Non-pigmented ciliary epithelial cell (primary cell): ENCODE results near the gene RTN4RL1.
"Not testable (repeated sequence)": the region's sequence is repeated elsewhere in the genome, so short reads cannot be mapped to it uniquely, and the experiment has no call there.

Experiments used
- DNase-seq: peaks from one replicate; pipeline ENCODE4 v3.0.0-alpha.2; 2010; ENCODE audit warnings: low read depth

Gene RTN4RL1

DNA sequence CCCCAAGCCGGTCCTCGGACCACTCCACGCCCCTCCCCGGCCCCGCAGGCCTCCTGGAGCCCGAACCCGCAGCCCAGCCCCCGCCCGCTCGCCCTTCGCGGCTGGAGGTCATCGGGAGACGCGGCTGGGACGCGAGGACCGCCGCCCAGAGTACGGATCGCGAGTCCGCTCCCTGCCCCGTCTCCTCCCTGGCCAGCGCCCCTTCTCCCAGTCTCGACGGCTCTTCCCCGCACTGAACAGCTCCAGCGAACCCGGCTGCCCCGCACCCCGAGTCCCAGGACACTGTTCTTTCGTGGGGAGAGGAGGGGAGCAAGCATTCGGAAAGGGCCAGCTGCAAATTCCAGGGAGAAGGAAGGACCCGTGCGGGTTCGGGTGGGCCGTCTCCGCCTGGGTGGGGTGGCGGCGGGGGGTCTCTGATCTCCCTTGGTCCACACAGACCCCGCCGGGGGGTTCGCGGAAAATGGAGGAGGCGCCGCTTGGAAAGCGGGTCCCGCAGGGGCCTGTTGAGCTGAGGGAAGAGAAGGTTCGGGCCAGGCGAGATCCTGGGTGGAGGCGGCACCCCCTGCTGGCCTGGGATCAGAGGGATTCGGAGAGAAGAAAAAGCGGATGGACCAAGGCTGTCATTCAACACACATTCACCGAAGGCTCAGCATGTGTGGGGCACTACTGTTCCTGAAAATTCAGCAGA is 632 bp upstream of the RTN4RL1 start:
- DNase-seq: no peak

GRCh38 chr17:2024572-2025219 is 438 bp downstream of the RTN4RL1 start:
- DNase-seq: no peak

DNA sequence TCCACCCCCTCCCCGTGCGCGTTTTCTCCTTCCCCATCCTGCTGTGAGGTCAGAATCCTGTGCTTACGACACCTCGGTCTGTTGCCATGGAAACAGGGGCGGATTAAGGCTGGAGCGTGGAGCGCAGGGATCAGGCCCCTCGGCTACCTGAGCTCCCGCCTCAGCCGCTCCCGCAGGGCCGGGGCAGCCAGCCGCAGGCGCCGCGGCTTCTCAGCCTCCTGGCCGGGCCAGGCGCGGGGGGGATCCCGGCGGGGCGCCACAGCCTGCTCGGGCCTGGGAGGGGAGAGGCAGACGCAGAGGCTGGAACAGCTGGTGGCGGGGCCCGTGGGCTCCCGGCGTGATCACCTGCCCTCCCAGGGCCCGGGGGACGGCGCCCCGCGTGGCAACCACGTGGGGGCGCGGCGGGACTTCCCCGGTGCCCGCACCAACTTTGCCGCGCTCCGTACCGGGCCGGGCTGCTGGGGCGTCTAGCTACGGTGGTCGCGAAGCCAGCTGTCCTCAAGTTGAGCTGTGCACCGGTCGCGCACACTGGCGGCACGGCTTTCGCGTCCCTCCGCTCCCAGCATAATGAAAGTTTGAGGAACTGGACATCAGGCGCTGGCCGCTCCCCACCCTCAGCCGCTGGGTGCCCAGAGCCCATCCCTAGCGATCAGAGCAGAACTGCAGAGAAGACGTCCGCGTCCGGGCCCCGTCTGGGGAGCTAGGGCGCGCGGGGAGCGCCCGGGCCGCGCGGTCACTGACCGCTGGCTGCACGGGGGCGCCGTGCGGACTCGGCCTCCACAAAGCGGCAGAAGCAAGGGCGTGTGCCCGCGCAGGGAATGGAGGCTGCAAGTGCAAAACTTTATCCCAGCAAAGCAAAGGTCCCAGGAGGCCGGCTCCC is 1.2 kb downstream of the RTN4RL1 start:
- DNase-seq: no peak

- DNase-seq: no peak
Observed at GRCh38 chr17:2023256-2023655, 1.9 kb downstream of the RTN4RL1 start.

- no peak for DNase-seq
Observed at GRCh38 chr17:2022647-2023240, 2.4 kb downstream of the RTN4RL1 start.

- no peak for DNase-seq
Observed at GRCh38 chr17:2020721-2021120, 4.4 kb downstream of the RTN4RL1 start.

- DNase-seq: no peak
Observed at GRCh38 chr17:2019723-2020122, 5.4 kb downstream of the RTN4RL1 start.

- DNase-seq: no peak
Observed at GRCh38 chr17:2018716-2019510, 6.2 kb downstream of the RTN4RL1 start.

DNA sequence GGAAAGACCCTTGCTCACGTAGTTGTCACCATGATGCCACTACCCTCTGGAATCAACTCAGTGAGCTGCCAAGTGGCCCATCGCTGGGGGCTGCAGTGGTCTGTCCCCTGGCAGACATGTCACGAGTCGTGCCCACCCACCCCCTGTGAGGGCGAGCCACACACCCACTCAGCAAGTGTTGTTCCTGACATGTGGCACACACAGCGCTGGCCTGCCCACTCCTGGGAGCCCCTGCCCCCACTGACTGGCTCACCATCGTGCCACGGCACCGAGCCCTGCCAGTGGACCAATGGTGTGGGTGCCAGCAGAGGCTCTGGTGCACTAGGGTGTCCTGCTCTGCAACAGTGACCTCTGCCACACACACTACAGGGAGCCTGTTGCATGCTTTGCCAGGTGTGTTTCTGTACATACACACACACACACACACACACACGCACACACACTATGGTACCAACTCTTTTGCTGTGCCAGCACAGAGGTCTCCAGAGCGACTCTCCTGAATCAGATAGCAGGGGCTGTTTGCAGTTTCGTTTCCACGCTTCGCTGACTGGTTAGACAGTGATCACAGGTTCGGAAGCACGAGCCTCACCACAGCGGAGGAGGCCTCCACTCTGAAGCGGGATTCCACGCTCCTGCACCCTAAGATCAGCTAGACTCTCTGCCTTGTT is 7.7 kb downstream of the RTN4RL1 start:
- DNase-seq: no peak

DNA sequence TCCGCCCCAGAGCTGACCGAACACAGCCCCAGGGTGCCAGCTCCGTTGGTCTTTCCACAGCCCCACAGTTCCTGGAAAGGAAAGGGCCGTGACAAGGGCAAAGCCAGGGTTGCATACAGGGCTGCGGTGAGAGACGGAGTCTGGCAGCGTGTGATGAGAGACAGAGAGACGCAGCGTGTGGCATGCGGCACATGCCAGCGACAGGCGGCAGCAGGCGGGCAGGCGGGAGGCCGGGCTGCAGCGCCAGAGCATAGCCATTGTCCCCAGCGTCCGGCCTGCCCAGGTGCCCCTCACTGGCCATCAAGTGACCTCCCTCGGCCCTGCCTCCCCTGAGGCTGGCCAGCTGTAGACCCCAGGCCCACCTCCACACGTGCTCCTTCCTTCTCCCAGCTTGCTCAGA is 8.6 kb downstream of the RTN4RL1 start:
- no peak for DNase-seq

DNA sequence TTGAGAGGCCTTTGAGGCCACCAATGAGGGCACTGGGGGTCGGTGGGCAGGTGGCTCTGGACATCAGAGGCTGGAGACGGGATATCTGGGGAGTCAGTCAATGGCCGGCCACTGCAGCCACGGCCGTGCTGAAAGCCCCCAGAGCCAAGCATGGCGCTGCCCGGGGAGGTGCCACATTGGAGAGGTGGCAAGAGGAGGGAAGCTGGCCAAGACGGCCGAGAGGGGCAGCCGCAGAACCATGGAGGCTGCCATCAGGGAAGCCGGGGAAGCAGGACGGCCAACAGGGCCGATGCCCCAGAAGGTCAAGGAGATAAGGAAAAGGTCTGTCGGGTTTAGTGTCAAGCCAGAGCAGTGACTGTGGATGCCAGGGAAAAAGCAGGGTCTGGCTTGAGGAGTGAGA is 9.8 kb downstream of the RTN4RL1 start:
- DNase-seq: no peak

DNA sequence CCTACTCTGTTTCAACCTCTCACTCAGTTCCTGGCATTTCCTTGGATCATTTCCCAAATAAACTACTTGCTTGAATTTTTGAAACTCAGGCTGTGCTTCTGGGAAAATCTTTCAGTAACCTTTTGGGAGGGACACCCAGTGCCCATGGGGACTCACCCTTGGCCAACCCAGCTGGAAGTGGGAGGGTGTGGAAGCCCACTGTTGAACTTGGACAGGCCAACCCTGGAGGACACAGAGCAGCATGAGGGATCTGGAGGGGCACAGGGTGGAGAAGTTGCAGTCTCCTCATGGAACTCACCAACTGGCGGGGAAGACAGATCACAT is 11.2 kb downstream of the RTN4RL1 start:
- no peak for DNase-seq

DNA sequence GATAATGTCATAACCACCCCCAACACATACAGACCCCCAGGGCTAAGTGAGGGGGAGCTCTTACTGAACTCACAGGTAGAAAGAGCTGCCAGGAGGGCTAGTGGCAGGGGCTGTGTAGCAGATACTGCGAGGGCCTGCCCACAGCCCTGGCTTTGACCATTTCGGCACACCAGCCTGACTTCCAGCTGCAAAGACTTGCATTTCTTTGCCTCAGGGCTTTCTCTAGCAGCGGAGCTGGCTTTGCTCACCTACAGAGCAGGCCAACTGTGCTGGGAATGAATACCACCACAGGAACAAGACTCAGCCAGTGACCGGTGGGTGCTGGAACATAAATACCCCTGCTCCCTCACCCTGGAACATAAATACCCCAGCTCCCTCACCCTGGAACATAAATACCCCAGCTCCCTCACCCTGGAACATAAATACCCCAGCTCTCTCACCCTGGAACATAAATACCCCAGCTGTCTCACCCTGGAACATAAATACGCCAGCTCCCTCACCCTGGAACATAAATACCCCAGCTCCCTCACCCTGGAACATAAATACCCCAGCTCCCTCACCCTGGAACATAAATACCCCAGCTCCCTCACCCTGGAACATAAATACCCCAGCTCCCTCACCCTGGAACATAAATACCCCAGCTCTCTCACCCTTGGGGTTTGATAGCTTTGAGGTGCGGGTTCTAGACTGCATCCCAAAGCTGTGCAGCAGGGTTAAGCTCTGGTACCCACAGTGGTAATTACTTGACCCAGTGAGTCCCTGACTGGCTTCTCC is 11.7 kb downstream of the RTN4RL1 start:
- not testable (repeated sequence) for DNase-seq

DNA sequence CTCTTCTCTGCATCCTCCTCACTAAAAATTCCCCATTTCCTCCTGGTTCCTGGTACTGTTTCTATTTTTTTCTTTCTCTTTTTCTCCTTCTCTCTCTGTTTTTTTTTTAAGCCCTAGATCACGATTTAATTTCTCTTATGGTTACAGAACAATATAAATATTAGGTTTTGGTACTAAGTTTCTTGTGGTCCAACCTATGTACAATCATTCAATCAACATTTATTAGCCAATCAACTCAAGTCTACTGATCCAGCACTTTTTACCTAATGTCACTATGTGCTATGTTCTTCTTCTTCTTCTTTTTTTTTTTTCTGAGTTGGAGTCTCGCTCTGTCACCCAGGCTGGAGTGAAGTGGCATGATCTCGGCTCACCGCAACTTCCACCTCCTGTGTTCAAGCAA is 12.6 kb downstream of the RTN4RL1 start:
- DNase-seq: no peak

GRCh38 chr17:2011411-2012371 is 13.4 kb downstream of the RTN4RL1 start:
- no peak for DNase-seq

DNA sequence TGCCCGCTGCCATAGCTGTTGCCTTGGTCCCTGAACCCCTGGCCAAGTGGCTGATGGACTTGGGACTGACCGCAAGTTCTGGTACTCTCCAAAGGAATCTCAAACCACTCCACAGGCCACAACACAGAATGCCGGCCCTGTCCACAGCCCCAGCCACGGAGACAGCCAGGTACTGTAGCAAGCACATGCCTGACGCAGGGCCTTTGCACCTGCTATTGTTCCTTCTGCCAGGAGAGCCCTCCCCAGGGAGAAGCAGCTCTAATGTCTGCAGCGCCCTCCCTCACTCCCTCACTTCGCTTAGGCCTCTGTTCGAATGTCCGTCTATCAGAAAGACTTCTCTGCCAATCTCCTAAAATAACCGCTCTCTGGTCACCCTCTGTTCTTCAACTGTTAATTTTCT is 15.4 kb downstream of the RTN4RL1 start:
- DNase-seq: no peak

- DNase-seq: no peak
Observed at GRCh38 chr17:2008332-2009126, 16.6 kb downstream of the RTN4RL1 start.

DNA sequence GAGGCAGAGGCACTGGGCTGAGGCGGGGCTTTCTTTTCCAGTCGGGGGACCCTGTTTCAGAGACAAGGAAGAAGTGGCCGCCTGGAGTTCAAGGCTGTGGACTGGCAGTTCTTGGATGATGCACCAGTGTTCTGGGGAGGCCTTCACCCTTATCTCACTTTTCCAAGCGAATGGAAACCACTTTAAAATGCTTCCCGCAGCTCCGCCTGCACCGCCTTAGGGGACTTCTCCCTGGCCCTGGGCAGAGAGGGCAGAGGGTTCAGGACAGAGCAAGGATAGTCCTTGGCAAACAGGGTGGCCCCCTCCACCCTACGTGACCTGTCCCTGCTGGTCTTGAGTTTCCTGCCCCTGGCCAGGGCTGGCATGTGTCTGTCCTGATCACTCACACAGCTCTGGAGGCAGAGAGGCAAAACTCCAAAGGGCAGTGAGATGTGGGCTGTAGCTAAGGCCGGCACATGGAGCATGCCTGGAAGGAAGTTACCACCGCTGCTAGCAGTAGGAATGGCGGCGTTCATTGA is 20.6 kb downstream of the RTN4RL1 start:
- DNase-seq: no peak
